K562 (cell line): ENCODE measurements around the gene MINPP1. TPM values are rescaled to one million over a fixed set of nuclear protein-coding genes. Genes with fewer than 3 reads are reported as not detected.

Experiments
- CBX5 ChIP-seq: IDR thresholded peaks from 2 replicates; pipeline ENCODE4 v1.6.1; 2014; ENCODE audit warnings: low read depth, borderline replicate concordance
- CREB3 ChIP-seq: fragments of 450-650 bp; conservative IDR thresholded peaks from 2 replicates; pipeline ENCODE4 v1.6.1; 2016; ENCODE audit warnings: missing genetic modification characterization, low read depth, mild to moderate bottlenecking, missing compliant biosample characterization, moderate library complexity
- CREBBP ChIP-seq: IDR thresholded peaks from one replicate; pipeline ENCODE4 v1.6.1; 2012; ENCODE audit warnings: low read depth, mild to moderate bottlenecking, control low read depth, inconsistent platforms, low read length
- DACH1 ChIP-seq: fragments of 450-650 bp; IDR thresholded peaks from 2 replicates; pipeline ENCODE4 v1.6.1; 2018; ENCODE audit not compliant: partially characterized antibody
- MTA1 ChIP-seq: fragments of 450-650 bp; IDR thresholded peaks from 2 replicates; pipeline ENCODE4 v1.6.1; 2017; ENCODE audit warnings: borderline replicate concordance
- NFE2L1 ChIP-seq: fragments of 450-650 bp; IDR thresholded peaks from 2 replicates; pipeline ENCODE4 v1.6.1; 2016; ENCODE audit warnings: missing genetic modification characterization, low read depth, mild to moderate bottlenecking, missing compliant biosample characterization, moderate library complexity, borderline replicate concordance
- NKRF ChIP-seq: fragments of 450-650 bp; IDR thresholded peaks from 2 replicates; pipeline ENCODE4 v1.6.1; 2016; ENCODE audit warnings: borderline replicate concordance
- PATZ1 ChIP-seq: fragments of 250-450 bp; sonication (Bioruptor Pico); IDR thresholded peaks from 2 replicates; pipeline ENCODE4 v1.5.0; 2020; ENCODE audit warnings: mild to moderate bottlenecking, borderline replicate concordance
- PHF8 ChIP-seq: fragments of 200-600 bp; sonication (generic); IDR thresholded peaks from 2 replicates; pipeline ENCODE4 v1.6.1; 2012; ENCODE audit warnings: mixed run types, mild to moderate bottlenecking, inconsistent platforms, low read length, moderate library complexity, borderline replicate concordance
- PTRF ChIP-seq: fragments of 450-650 bp; IDR thresholded peaks from 2 replicates; pipeline ENCODE4 v1.6.1; 2016; ENCODE audit warnings: mild to moderate bottlenecking, missing genetic modification characterization, missing compliant biosample characterization
- RUNX1 ChIP-seq: sonication (generic); IDR thresholded peaks from 2 replicates; pipeline ENCODE4 v1.6.1; 2016; ENCODE audit warnings: antibody characterized with exemption, low read depth
- SETDB1 ChIP-seq: IDR thresholded peaks from one replicate; pipeline ENCODE4 v1.6.1; 2012; ENCODE audit warnings: low read length, control low read depth, inconsistent platforms
- THRAP3 ChIP-seq: fragments of 450-650 bp; IDR thresholded peaks from 2 replicates; pipeline ENCODE4 v1.6.1; 2016; ENCODE audit warnings: mild to moderate bottlenecking, inconsistent platforms, borderline replicate concordance
- ZNF217 ChIP-seq: sonication (generic); formaldehyde crosslinking; IDR thresholded peaks from 2 replicates; pipeline ENCODE4 v1.8.0; 2022; ENCODE audit warnings: mild to moderate bottlenecking, missing genetic modification reagents
- ZNF407 ChIP-seq: fragments of 450-650 bp; IDR thresholded peaks from 2 replicates; pipeline ENCODE4 v1.6.1; 2016; ENCODE audit warnings: low read depth
- ZNF583 ChIP-seq: fragments of 250-450 bp; sonication (Bioruptor Pico); IDR thresholded peaks from 2 replicates; pipeline ENCODE4 v1.4.0; 2020
- polyA plus RNA-seq, 8 experiments: library from polyadenylated mRNA; depleted of rRNA in 4 of 8; stranded (reverse) in 5 of 8; unstranded in 3 of 8; fragments of >200 nt; fragmentation: Nextera tagmentation in 2 of 8; fragmentation: Illumina TruSeq in 1 of 8; extraction: Ambion mirVana in 2 of 8; extraction: Trizol in 1 of 8; gene quantifications; 2 replicates each; pipeline versions ENCODE4 v1.2.1 to v1.2.3, GENCODE V29; 2011 to 2014; ENCODE audit warnings: inconsistent platforms in 1 of 8, missing spikeins in 1 of 8
- total RNA-seq, 7 experiments: library from RNA; depleted of rRNA in 6 of 7; stranded (reverse); fragments of >200 nt in 6 of 7; fragmentation: Illumina TruSeq in 2 of 7; extraction: Trizol in 2 of 7; gene quantifications; 2 replicates each; pipeline versions ENCODE4 v1.2.1 to v1.2.3, GENCODE V29; 2011 to 2021; ENCODE audit warnings: low replicate concordance in 1 of 7

The MINPP1 gene
- total and polyA plus RNA-seq, 9 of the 15 experiments (the other 6 are each of a cell fraction or from before 2014, with no cell fraction given): 11.5 to 44.5 (median 27.1) TPM

GRCh38 chr10:87547734-87548311 lies 43.1 kb downstream of the MINPP1 start (continued):
- TF ChIP-seq NKRF (no peak), PTRF (tag) (no peak), CBX5 (no peak), CREB3 (tag) (no peak), SETDB1 (no peak), ZNF407 (no peak), NFE2L1 (tag) (no peak), RUNX1 (no peak), THRAP3 (no peak), PHF8 (no peak), ZNF217 (CRISPR knock-in tag) (no peak), DACH1 (no peak), ZNF583 (CRISPR knock-in tag) (no peak), PATZ1 (no peak), CREBBP (no peak), MTA1 (no peak)
